SH-SY5Y (cell line): Measurements from ENCODE around the gene STXBP6.

Experiments
- GATA2 ChIP-seq: IDR thresholded peaks from 2 replicates; pipeline ENCODE4 v1.6.1; 2011; ENCODE audit warnings: mild to moderate bottlenecking, low read depth, low read length
- GATA3 ChIP-seq: IDR thresholded peaks from 2 replicates; pipeline ENCODE4 v1.6.1; 2011; ENCODE audit warnings: low read depth, mild to moderate bottlenecking, low read length, moderate library complexity

GRCh38 chr14:25052921-25053320 is 3.0 kb upstream of the STXBP6 start:
- no peak for TF ChIP-seq GATA2
- TF ChIP-seq GATA3 = no peak
